Measurements from ENCODE around the gene POLR2M. TPM values are rescaled to one million over a fixed set of nuclear protein-coding genes. Genes with fewer than 3 reads are reported as not detected.

POLR2M gene
- total RNA-seq, 1 donor from 2014 or later, result 95.9 TPM

- no peak for DNase-seq (ENCODE audit: low spot score)
Observed at GRCh38 chr15:57691082-57691481, 15.4 kb upstream of the POLR2M start.

- no peak for DNase-seq (ENCODE audit: low spot score)
Observed at GRCh38 chr15:57692709-57693108, 13.8 kb upstream of the POLR2M start.

- no peak for DNase-seq (ENCODE audit: low spot score)
Observed at GRCh38 chr15:57694279-57694678, 12.2 kb upstream of the POLR2M start.

GRCh38 chr15:57696146-57696545, 10.4 kb upstream of the POLR2M start:
- no peak for DNase-seq (ENCODE audit: low spot score)

- DNase-seq (ENCODE audit: low spot score), result no peak
Observed at GRCh38 chr15:57697588-57697987, 8.9 kb upstream of the POLR2M start.

GRCh38 chr15:57698243-57698642, 8.3 kb upstream of the POLR2M start:
- DNase-seq (ENCODE audit: low spot score), result no peak

GRCh38 chr15:57698991-57699390, 7.5 kb upstream of the POLR2M start:
- DNase-seq (ENCODE audit: low spot score), result no peak

- no peak for DNase-seq (ENCODE audit: low spot score)
Observed at GRCh38 chr15:57703387-57703786, 3.1 kb upstream of the POLR2M start.

GRCh38 chr15:57704441-57704840, 2.1 kb upstream of the POLR2M start:
- DNase-seq (ENCODE audit: low spot score), result no peak

GRCh38 chr15:57705746-57706404, 639 bp upstream of the POLR2M start:
- DNase-seq (ENCODE audit: low spot score), result no peak

GRCh38 chr15:57708047-57708446, 1.5 kb downstream of the POLR2M start:
- no peak for DNase-seq (ENCODE audit: low spot score)

GRCh38 chr15:57718309-57718708, 11.8 kb downstream of the POLR2M start:
- no peak for DNase-seq (ENCODE audit: low spot score)

GRCh38 chr15:57720867-57721266, 14.4 kb downstream of the POLR2M start:
- no peak for DNase-seq (ENCODE audit: low spot score)

- no peak for DNase-seq (ENCODE audit: low spot score)
Observed at GRCh38 chr15:57726411-57726810, 19.9 kb downstream of the POLR2M start.

GRCh38 chr15:57727031-57727430, 20.5 kb downstream of the POLR2M start:
- DNase-seq (ENCODE audit: low spot score), result no peak

GRCh38 chr15:57728436-57728835, 21.9 kb downstream of the POLR2M start:
- no peak for DNase-seq (ENCODE audit: low spot score)

- no peak for DNase-seq (ENCODE audit: low spot score)
Observed at GRCh38 chr15:57730876-57731275, 24.4 kb downstream of the POLR2M start.

GRCh38 chr15:57731530-57732103, 25.1 kb downstream of the POLR2M start:
- DNase-seq (ENCODE audit: low spot score), result no peak

- peak; percentile 57 for DNase-seq (ENCODE audit: low spot score)
Observed at GRCh38 chr15:57732526-57733331, 26.2 kb downstream of the POLR2M start.

- no peak for DNase-seq (ENCODE audit: low spot score)
Observed at GRCh38 chr15:57734860-57735259, 28.3 kb downstream of the POLR2M start.

GRCh38 chr15:57735431-57735830, 28.9 kb downstream of the POLR2M start:
- DNase-seq (ENCODE audit: low spot score), result no peak

GRCh38 chr15:57735891-57736290, 29.4 kb downstream of the POLR2M start:
- DNase-seq (ENCODE audit: low spot score), result no peak

GRCh38 chr15:57736591-57736990, 30.1 kb downstream of the POLR2M start:
- DNase-seq (ENCODE audit: low spot score), result no peak
